SJSA1 (cell line): ENCODE data around the gene POP4. TPM values are rescaled to one million over a fixed set of nuclear protein-coding genes. Genes with fewer than 3 reads are reported as not detected.

Source experiments
- DNase-seq, 2 experiments: peaks; one replicate each; pipeline ENCODE4 v3.0.0-alpha.2; 2015 to 2020; ENCODE audit warnings: low spot score in 2 of 2, low read depth in 1 of 2
- H3K27ac ChIP-seq: fragments of 250-450 bp; sonication (Bioruptor Pico); 2 replicates; pipeline ENCODE4 v1.5.1; 2020; ENCODE audit warnings: mild to moderate bottlenecking, moderate library complexity
- H3K27me3 ChIP-seq: fragments of 250-450 bp; sonication (Bioruptor Pico); replicated peaks from 2 replicates; pipeline ENCODE4 v1.5.1; 2020; ENCODE audit warnings: mild to moderate bottlenecking, moderate library complexity
- H3K36me3 ChIP-seq: fragments of 250-450 bp; sonication (Bioruptor Pico); 2 replicates; pipeline ENCODE4 v1.5.1; 2020; ENCODE audit warnings: mild to moderate bottlenecking
- H3K4me1 ChIP-seq: fragments of 250-450 bp; sonication (Bioruptor Pico); replicated peaks from 2 replicates; pipeline ENCODE4 v1.6.1; 2021; ENCODE audit warnings: mild to moderate bottlenecking
- H3K4me3 ChIP-seq: fragments of 250-450 bp; sonication (Bioruptor Pico); 2 replicates; pipeline ENCODE4 v1.5.1; 2020; ENCODE audit warnings: mild to moderate bottlenecking
- H3K9me3 ChIP-seq: fragments of 250-450 bp; sonication (Bioruptor Pico); replicated peaks from 2 replicates; pipeline ENCODE4 v1.5.1; 2020; ENCODE audit warnings: mild to moderate bottlenecking
- total RNA-seq: library from RNA; depleted of rRNA; stranded (reverse); fragments of >200 nt; shearing (Covaris generic); gene quantifications from 2 replicates; pipeline ENCODE4 v1.2.3, GENCODE V29; 2014

POP4 gene
- total RNA-seq, 1 experiment from 2014 or later = 92.4 TPM

GRCh38 chr19:29568036-29569025 lies 37.8 kb upstream of the POP4 start:
- no peaks in the 10 kb centered on the region for H3K36me3 ChIP-seq
- DNase-seq = no peak
- H3K27ac ChIP-seq = no peak overlapping the region
- no peaks in the 10 kb centered on the region for H3K9me3 ChIP-seq
- H3K27me3 ChIP-seq = peaks cover 4% of the 10 kb centered on the region
- no peak overlapping the region for H3K4me3 ChIP-seq
- no peaks in the 10 kb centered on the region for H3K4me1 ChIP-seq

- DNase-seq = no peak
- Histone ChIP-seq H3K4me1 (no peaks in the 10 kb centered on the region), H3K27me3 (peaks cover 14% of the 10 kb centered on the region), H3K36me3 (no peaks in the 10 kb centered on the region), H3K4me3 (no peak overlapping the region), H3K27ac (no peak overlapping the region), H3K9me3 (no peaks in the 10 kb centered on the region)
Observed at GRCh38 chr19:29569038-29569911, 36.8 kb upstream of the POP4 start.

GRCh38 chr19:29571181-29571580 lies 34.9 kb upstream of the POP4 start:
- H3K9me3 ChIP-seq = no peaks in the 10 kb centered on the region
- H3K27me3 ChIP-seq = peaks cover 29% of the 10 kb centered on the region
- DNase-seq = no peak
- H3K4me1 ChIP-seq = no peaks in the 10 kb centered on the region
- no peak overlapping the region for H3K4me3 ChIP-seq
- H3K36me3 ChIP-seq = no peaks in the 10 kb centered on the region
- no peak overlapping the region for H3K27ac ChIP-seq

GRCh38 chr19:29573486-29573885 lies 32.6 kb upstream of the POP4 start:
- Histone ChIP-seq H3K27me3 (peaks cover 37% of the 10 kb centered on the region), H3K4me1 (no peaks in the 10 kb centered on the region), H3K9me3 (no peaks in the 10 kb centered on the region), H3K27ac (no peak overlapping the region), H3K36me3 (no peaks in the 10 kb centered on the region), H3K4me3 (no peak overlapping the region)
- DNase-seq = no peak

GRCh38 chr19:29574510-29574909 lies 31.6 kb upstream of the POP4 start:
- DNase-seq = no peak
- H3K4me3 ChIP-seq = no peak overlapping the region
- H3K4me1 ChIP-seq = no peaks in the 10 kb centered on the region
- peaks cover 37% of the 10 kb centered on the region for H3K27me3 ChIP-seq
- H3K9me3 ChIP-seq = no peaks in the 10 kb centered on the region
- H3K27ac ChIP-seq = no peak overlapping the region
- H3K36me3 ChIP-seq = no peaks in the 10 kb centered on the region

GRCh38 chr19:29576046-29576606 lies 30.0 kb upstream of the POP4 start:
- no peaks in the 10 kb centered on the region for H3K9me3 ChIP-seq
- H3K27me3 ChIP-seq = peaks cover 37% of the 10 kb centered on the region
- H3K4me3 ChIP-seq = no peak overlapping the region
- H3K36me3 ChIP-seq = no peaks in the 10 kb centered on the region
- no peak overlapping the region for H3K27ac ChIP-seq
- no peaks in the 10 kb centered on the region for H3K4me1 ChIP-seq
- no peak for DNase-seq

GRCh38 chr19:29576761-29577648 lies 29.1 kb upstream of the POP4 start:
- Histone ChIP-seq H3K27ac (no peak overlapping the region), H3K9me3 (no peaks in the 10 kb centered on the region), H3K36me3 (no peaks in the 10 kb centered on the region), H3K4me1 (no peaks in the 10 kb centered on the region), H3K27me3 (peaks cover 37% of the 10 kb centered on the region), H3K4me3 (no peak overlapping the region)
- no peak for DNase-seq

GRCh38 chr19:29577649-29577963 lies 28.5 kb upstream of the POP4 start:
- Histone ChIP-seq H3K36me3 (no peaks in the 10 kb centered on the region), H3K27ac (no peak overlapping the region), H3K9me3 (no peaks in the 10 kb centered on the region), H3K4me1 (no peaks in the 10 kb centered on the region), H3K4me3 (no peak overlapping the region), H3K27me3 (peaks cover 37% of the 10 kb centered on the region)
- DNase-seq = no peak

- H3K27me3 ChIP-seq = peaks cover 33% of the 10 kb centered on the region
- no peaks in the 10 kb centered on the region for H3K9me3 ChIP-seq
- H3K27ac ChIP-seq = no peak overlapping the region
- no peaks in the 10 kb centered on the region for H3K36me3 ChIP-seq
- DNase-seq = no peak
- no peaks in the 10 kb centered on the region for H3K4me1 ChIP-seq
- H3K4me3 ChIP-seq = no peak overlapping the region
Observed at GRCh38 chr19:29578349-29578748, 27.7 kb upstream of the POP4 start.

- no peaks in the 10 kb centered on the region for H3K9me3 ChIP-seq
- peaks cover 23% of the 10 kb centered on the region for H3K27me3 ChIP-seq
- H3K4me1 ChIP-seq = no peaks in the 10 kb centered on the region
- no peak overlapping the region for H3K4me3 ChIP-seq
- H3K36me3 ChIP-seq = no peaks in the 10 kb centered on the region
- DNase-seq = no peak
- no peak overlapping the region for H3K27ac ChIP-seq
Observed at GRCh38 chr19:29579308-29579910, 26.7 kb upstream of the POP4 start.

- no peak for DNase-seq
- Histone ChIP-seq H3K9me3 (no peaks in the 10 kb centered on the region), H3K27me3 (peaks cover 5% of the 10 kb centered on the region; the same call in 1 of the 2 replicates), H3K27ac (no peak overlapping the region), H3K4me3 (no peak overlapping the region), H3K36me3 (no peaks in the 10 kb centered on the region), H3K4me1 (no peaks in the 10 kb centered on the region)
Observed at GRCh38 chr19:29581398-29581797, 24.7 kb upstream of the POP4 start.

- no peak overlapping the region for H3K4me3 ChIP-seq
- H3K36me3 ChIP-seq = no peaks in the 10 kb centered on the region
- no peak overlapping the region for H3K27ac ChIP-seq
- DNase-seq = no peak
- no peaks in the 10 kb centered on the region for H3K9me3 ChIP-seq
- no peaks in the 10 kb centered on the region for H3K4me1 ChIP-seq
- no peaks in the 10 kb centered on the region for H3K27me3 ChIP-seq
Observed at GRCh38 chr19:29583196-29583999, 22.7 kb upstream of the POP4 start.
